H9 (cell line): ENCODE measurements around the gene MICAL3. TPM values are rescaled to one million over a fixed set of nuclear protein-coding genes. Genes with fewer than 3 reads are reported as not detected.
"Not testable (repeated sequence)": the region's sequence is repeated elsewhere in the genome, so short reads cannot be mapped to it uniquely, and the experiment has no call there.

ENCODE experiments used
- DNase-seq: peaks from one replicate; pipeline ENCODE4 v3.0.0-alpha.2; 2017
- H2AFZ ChIP-seq: one replicate; pipeline ENCODE4 v1.6.1; 2013; ENCODE audit warnings: mild to moderate bottlenecking, low read length, control low read depth, moderate library complexity
- H2AK5ac ChIP-seq: 2 replicates; pipeline ENCODE4 v1.6.1; 2013; ENCODE audit warnings: low read length, control low read depth, mixed read lengths; ENCODE audit not compliant: insufficient read length
- H2BK120ac ChIP-seq: one replicate; pipeline ENCODE4 v1.6.1; 2013; ENCODE audit warnings: low read depth, mild to moderate bottlenecking, low read length, control low read depth, inconsistent platforms; ENCODE audit not compliant: poor library complexity, severe bottlenecking
- H2BK12ac ChIP-seq: 2 replicates; pipeline ENCODE4 v1.6.1; 2013; ENCODE audit warnings: low read length, control low read depth, mixed read lengths, low read depth; ENCODE audit not compliant: insufficient read length
- H2BK15ac ChIP-seq: 2 replicates; pipeline ENCODE4 v1.6.1; 2013; ENCODE audit warnings: low read depth, low read length, control low read depth
- H2BK20ac ChIP-seq: one replicate; pipeline ENCODE4 v1.6.1; 2013; ENCODE audit warnings: low read depth, mild to moderate bottlenecking, low read length, control low read depth, inconsistent platforms; ENCODE audit not compliant: poor library complexity, severe bottlenecking
- H2BK5ac ChIP-seq: 2 replicates; pipeline ENCODE4 v1.6.1; 2013; ENCODE audit warnings: low read length, control low read depth, mixed read lengths; ENCODE audit not compliant: insufficient read length
- H3K14ac ChIP-seq: 2 replicates; pipeline ENCODE4 v1.6.1; 2013; ENCODE audit warnings: low read length, control low read depth; ENCODE audit not compliant: insufficient read depth
- H3K18ac ChIP-seq: 2 replicates; pipeline ENCODE4 v1.6.1; 2013; ENCODE audit warnings: low read depth, mild to moderate bottlenecking, mixed read lengths, low read length, control low read depth; ENCODE audit not compliant: insufficient read length
- H3K23ac ChIP-seq: 2 replicates; pipeline ENCODE4 v1.6.1; 2013; ENCODE audit warnings: low read length, control low read depth, mixed read lengths, low read depth; ENCODE audit not compliant: insufficient read length
- H3K23me2 ChIP-seq: 2 replicates; pipeline ENCODE4 v1.6.1; 2013; ENCODE audit warnings: low read depth, mild to moderate bottlenecking, mixed read lengths, low read length, control low read depth; ENCODE audit not compliant: insufficient read length, poor library complexity, severe bottlenecking
- H3K27ac ChIP-seq: 2 replicates; pipeline ENCODE4 v1.5.1; 2013; ENCODE audit warnings: low read length, control low read depth, mixed read lengths, low read depth; ENCODE audit not compliant: insufficient read length
- H3K27me3 ChIP-seq: 2 replicates; pipeline ENCODE4 v1.6.1; 2013; ENCODE audit warnings: low read length, control low read depth, inconsistent platforms; ENCODE audit not compliant: insufficient read depth
- H3K4ac ChIP-seq: 2 replicates; pipeline ENCODE4 v1.6.1; 2013; ENCODE audit warnings: low read depth, mild to moderate bottlenecking, control low read depth, inconsistent platforms, low read length, moderate library complexity
- H3K4me1 ChIP-seq: 2 replicates; pipeline ENCODE4 v1.6.1; 2013; ENCODE audit warnings: low read length, control low read depth, inconsistent platforms; ENCODE audit not compliant: insufficient read depth
- H3K4me2 ChIP-seq: 2 replicates; pipeline ENCODE4 v1.6.1; 2013; ENCODE audit warnings: low read length, control low read depth, mixed read lengths; ENCODE audit not compliant: insufficient read length, insufficient read depth
- H3K56ac ChIP-seq: 2 replicates; pipeline ENCODE4 v1.6.1; 2013; ENCODE audit warnings: low read depth, mild to moderate bottlenecking, mixed read lengths, low read length, control low read depth; ENCODE audit not compliant: insufficient read length
- H3K79me1 ChIP-seq: 2 replicates; pipeline ENCODE4 v1.6.1; 2013; ENCODE audit warnings: low read depth, mild to moderate bottlenecking, moderate library complexity, low read length, control low read depth, inconsistent platforms; ENCODE audit not compliant: insufficient read depth, poor library complexity, severe bottlenecking
- H3K79me2 ChIP-seq: 2 replicates; pipeline ENCODE4 v1.6.1; 2013; ENCODE audit warnings: low read length, control low read depth, inconsistent platforms; ENCODE audit not compliant: insufficient read depth
- H3K9ac ChIP-seq: 2 replicates; pipeline ENCODE4 v1.6.1; 2013; ENCODE audit warnings: low read length, control low read depth, mixed read lengths; ENCODE audit not compliant: insufficient read length; ENCODE audit errors: extremely low read depth
- H3K9me3 ChIP-seq: one replicate; pipeline ENCODE4 v1.6.1; 2013; ENCODE audit warnings: low read depth, low read length, inconsistent platforms; ENCODE audit not compliant: control insufficient read depth
- H3T11ph ChIP-seq: one replicate; pipeline ENCODE4 v1.6.1; 2013; ENCODE audit warnings: mild to moderate bottlenecking, low read length, control low read depth, inconsistent platforms
- H4K20me1 ChIP-seq: one replicate; pipeline ENCODE4 v1.6.1; 2013; ENCODE audit not compliant: control insufficient read depth, insufficient read length, insufficient read depth
- H4K5ac ChIP-seq: 2 replicates; pipeline ENCODE4 v1.6.1; 2013; ENCODE audit warnings: low read depth, mild to moderate bottlenecking, mixed read lengths, low read length, control low read depth; ENCODE audit not compliant: insufficient read length
- H4K8ac ChIP-seq: replicated peaks from 2 replicates; pipeline ENCODE4 v1.6.1; 2013; ENCODE audit warnings: low read length, control low read depth, mixed read lengths, low read depth; ENCODE audit not compliant: insufficient read length
- H4K91ac ChIP-seq: 2 replicates; pipeline ENCODE4 v1.6.1; 2013; ENCODE audit warnings: low read depth, mild to moderate bottlenecking, moderate library complexity, mixed read lengths, low read length, control low read depth; ENCODE audit not compliant: insufficient read length
- H3K27ac Mint-ChIP-seq, 3 experiments: 2 replicates in 2 of 3; 3 replicates in 1 of 3; pipeline ENCODE4 v1.8.0; 2020 to 2021; ENCODE audit warnings: mixed read lengths in 3 of 3, mild to moderate bottlenecking in 1 of 3, moderate library complexity in 1 of 3
- H3K27me3 Mint-ChIP-seq: 2 replicates; pipeline ENCODE4 v1.8.0; 2021; ENCODE audit warnings: low read depth, mild to moderate bottlenecking, moderate library complexity, mixed read lengths
- H3K36me3 Mint-ChIP-seq, 3 experiments: 2 replicates in 2 of 3; 3 replicates in 1 of 3; pipeline ENCODE4 v1.8.0; 2020 to 2021; ENCODE audit warnings: low read depth in 3 of 3, mixed read lengths in 3 of 3; ENCODE audit not compliant: insufficient read depth in 1 of 3
- H3K4me1 Mint-ChIP-seq, 2 experiments: 2 replicates each; pipeline ENCODE4 v1.8.0; 2020; ENCODE audit warnings: mixed read lengths in 2 of 2
- H3K4me3 Mint-ChIP-seq, 2 experiments: 2 replicates in 1 of 2; 3 replicates in 1 of 2; pipeline ENCODE4 v1.8.0; 2020 to 2021; ENCODE audit warnings: mild to moderate bottlenecking in 2 of 2, mixed read lengths in 2 of 2, moderate library complexity in 1 of 2
- H3K9me3 Mint-ChIP-seq, 2 experiments: 2 replicates in 1 of 2; 3 replicates in 1 of 2; pipeline ENCODE4 v1.8.0; 2020; ENCODE audit warnings: mild to moderate bottlenecking in 2 of 2, mixed read lengths in 2 of 2, moderate library complexity in 1 of 2
- WGBS: extraction: QIAGEN DNeasy Blood & Tissue Kit; methylation state at CpG from one replicate; pipeline ENCODE4 v1.1.7; 2013; ENCODE audit warnings: missing lambda C conversion rate, low lambda C conversion rate, mixed read lengths; ENCODE audit not compliant: insufficient read length; ENCODE audit errors: extremely low coverage; 5-methylcytosine and 5-hydroxymethylcytosine counted together
- total RNA-seq: library from RNA; stranded (reverse); gene quantifications from 2 replicates; pipeline ENCODE4 v1.2.1, GENCODE V29; 2021
- TF ChIP-seq, protein P1 (sequence below): fragments of 200-600 bp; sonication (generic); conservative IDR thresholded peaks from 3 replicates; pipeline ENCODE4 v1.8.0; 2021; ENCODE audit warnings: antibody characterized with exemption, mild to moderate bottlenecking

Gene MICAL3
- total RNA-seq, 1 experiment from 2014 or later = 50.2 TPM

DNA sequence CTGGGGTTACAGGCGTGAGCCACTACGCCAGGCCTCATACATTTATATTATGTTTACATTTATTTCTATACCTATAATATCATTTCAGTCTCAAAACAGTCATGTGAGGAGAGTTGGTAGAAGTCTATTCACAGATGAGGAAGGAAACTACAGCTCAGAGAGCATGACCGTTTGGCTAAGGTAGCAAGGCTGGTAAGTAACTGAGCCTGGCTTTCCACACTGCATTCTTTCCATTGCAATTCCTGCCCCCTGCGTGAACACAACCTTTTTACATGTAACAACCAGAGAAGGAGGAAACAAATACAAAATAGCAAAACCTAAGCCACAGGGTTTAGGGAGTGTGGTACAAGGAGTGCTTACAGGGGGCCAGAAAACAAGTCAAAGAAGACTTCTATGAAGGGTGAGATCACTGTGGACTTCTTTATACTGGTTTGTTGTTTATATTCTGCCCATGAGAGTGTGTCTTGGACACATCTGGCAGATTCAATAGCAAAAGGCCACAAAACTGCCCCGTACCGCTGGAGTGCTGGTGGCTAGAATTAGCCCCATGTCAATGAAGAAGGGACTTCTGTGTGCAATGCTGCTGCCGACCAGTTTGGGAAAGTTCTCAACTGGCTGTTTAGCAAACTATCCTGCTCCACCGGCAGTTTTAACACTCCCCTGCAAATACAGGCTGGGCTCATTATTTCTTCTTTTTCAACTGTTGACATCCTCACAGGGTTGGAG, 19.0 kb downstream of the MICAL3 start:
- Histone ChIP-seq H2BK15ac (no peak overlapping the region), H2BK120ac (no peak overlapping the region), H3K79me2 (no peaks in the 10 kb centered on the region), H4K8ac (no peak overlapping the region), H3K9ac (no peak overlapping the region), H2BK12ac (no peak overlapping the region), H2AFZ (no peak overlapping the region), H3K4ac (no peak overlapping the region), H3K27ac (no peak overlapping the region), H3K56ac (no peak overlapping the region), H3K23me2 (peaks cover 3% of the 10 kb centered on the region), H3T11ph (no peak overlapping the region), H3K23ac (no peak overlapping the region), H4K5ac (no peak overlapping the region), H3K4me1 (no peaks in the 10 kb centered on the region), H3K9me3 (no peaks in the 10 kb centered on the region), H4K91ac (no peak overlapping the region), H3K4me2 (no peak overlapping the region), H2BK5ac (no peak overlapping the region), H3K14ac (no peak overlapping the region), H2BK20ac (no peak overlapping the region), H4K20me1 (no peaks in the 10 kb centered on the region), H3K79me1 (no peaks in the 10 kb centered on the region), H3K27me3 (no peaks in the 10 kb centered on the region), H2AK5ac (no peak overlapping the region), H3K18ac (no peak overlapping the region)
- Mint-ChIP-seq H3K27ac (no peak overlapping the region), H3K4me1 (peaks cover 3 to 5% of the 10 kb centered on the region in 2 experiments; a peak in 2 of 4 replicates), H3K27me3 (peaks cover 2% of the 10 kb centered on the region), H3K9me3 (no peaks in the 10 kb centered on the region; a peak in 1 of 5 replicates), H3K4me3 (no peak overlapping the region), H3K36me3 (no peaks in the 10 kb centered on the region)
- DNase-seq = no peak
- TF ChIP-seq, protein P1, sequence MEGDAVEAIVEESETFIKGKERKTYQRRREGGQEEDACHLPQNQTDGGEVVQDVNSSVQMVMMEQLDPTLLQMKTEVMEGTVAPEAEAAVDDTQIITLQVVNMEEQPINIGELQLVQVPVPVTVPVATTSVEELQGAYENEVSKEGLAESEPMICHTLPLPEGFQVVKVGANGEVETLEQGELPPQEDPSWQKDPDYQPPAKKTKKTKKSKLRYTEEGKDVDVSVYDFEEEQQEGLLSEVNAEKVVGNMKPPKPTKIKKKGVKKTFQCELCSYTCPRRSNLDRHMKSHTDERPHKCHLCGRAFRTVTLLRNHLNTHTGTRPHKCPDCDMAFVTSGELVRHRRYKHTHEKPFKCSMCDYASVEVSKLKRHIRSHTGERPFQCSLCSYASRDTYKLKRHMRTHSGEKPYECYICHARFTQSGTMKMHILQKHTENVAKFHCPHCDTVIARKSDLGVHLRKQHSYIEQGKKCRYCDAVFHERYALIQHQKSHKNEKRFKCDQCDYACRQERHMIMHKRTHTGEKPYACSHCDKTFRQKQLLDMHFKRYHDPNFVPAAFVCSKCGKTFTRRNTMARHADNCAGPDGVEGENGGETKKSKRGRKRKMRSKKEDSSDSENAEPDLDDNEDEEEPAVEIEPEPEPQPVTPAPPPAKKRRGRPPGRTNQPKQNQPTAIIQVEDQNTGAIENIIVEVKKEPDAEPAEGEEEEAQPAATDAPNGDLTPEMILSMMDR = no peak
- WGBS = no CpG with 5 or more reads among the region's 8 CpGs

DNA sequence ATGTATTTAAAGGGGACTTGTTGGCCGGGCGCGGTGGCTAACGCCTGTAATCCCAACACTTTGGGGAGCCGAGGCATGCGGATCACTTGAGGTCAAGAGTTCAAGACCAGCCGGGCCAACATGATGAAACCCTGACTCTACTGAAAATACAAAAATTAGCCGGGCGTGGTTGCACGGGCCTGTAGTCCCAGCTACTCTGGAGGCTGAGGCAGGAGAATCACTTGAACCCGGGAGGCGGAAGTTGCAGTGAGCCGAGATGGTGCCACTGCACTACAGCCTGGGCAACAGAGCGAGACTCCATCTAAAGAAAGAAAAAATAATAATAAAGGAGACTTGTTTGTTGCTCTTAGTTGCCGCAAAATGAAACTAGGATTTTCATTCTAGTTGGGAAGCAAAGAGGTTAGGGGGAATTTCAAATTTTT, 22.5 kb downstream of the MICAL3 start:
- not testable (repeated sequence) for H4K5ac ChIP-seq
- no CpG with 5 or more reads among the region's 15 CpGs for WGBS

More for the DNA sequence above, 22.5 kb downstream of the MICAL3 start:
- not testable (repeated sequence) for H2BK120ac ChIP-seq, H4K91ac ChIP-seq, H3K23me2 ChIP-seq, H3K18ac ChIP-seq, H2BK12ac ChIP-seq, H3K27ac Mint-ChIP-seq, H4K20me1 ChIP-seq, H2BK15ac ChIP-seq, H3K27me3 ChIP-seq, H3K27ac ChIP-seq, H2AFZ ChIP-seq, H3K79me1 ChIP-seq, H3K4me1 ChIP-seq, H2BK20ac ChIP-seq, H3K27me3 Mint-ChIP-seq, H3K9me3 Mint-ChIP-seq, H3K9ac ChIP-seq, H3K23ac ChIP-seq, H2AK5ac ChIP-seq, H3K36me3 Mint-ChIP-seq, H2BK5ac ChIP-seq, DNase-seq, H3K14ac ChIP-seq, H3T11ph ChIP-seq, H3K9me3 ChIP-seq, H4K8ac ChIP-seq, H3K4ac ChIP-seq
- Mint-ChIP-seq H3K4me3 (peak overlapping the region; percentile 77 to 94; a peak in 4 of 5 replicates), H3K4me1 (peaks cover 12 to 16% of the 10 kb centered on the region in 2 experiments)
- Histone ChIP-seq H3K56ac (peak overlapping the region; percentile 39), H3K4me2 (peak overlapping the region; percentile 48), H3K79me2 (peaks cover 10% of the 10 kb centered on the region; the same call in 1 of the 2 replicates)
